HL-60/S4 (cell line): ENCODE data around the gene TMCC1.
"Not testable (repeated sequence)": the region's sequence is repeated elsewhere in the genome, so short reads cannot be mapped to it uniquely, and the experiment has no call there.

ENCODE experiments used
- in situ Hi-C: fragments of 300-500 bp; cut with MboI; formaldehyde crosslinking; loops from 2 replicates; pipeline ENCODE4 v1.14.3; 2022; ENCODE audit warnings: low sequenced_read_pairs

Gene TMCC1

GRCh38 chr3:129893581-129894070 is at the start of gene TMCC1:
Gene TMCC1, minus strand, starts transcription at chr3:129893711.
- in situ Hi-C loops = no loop called here

DNA sequence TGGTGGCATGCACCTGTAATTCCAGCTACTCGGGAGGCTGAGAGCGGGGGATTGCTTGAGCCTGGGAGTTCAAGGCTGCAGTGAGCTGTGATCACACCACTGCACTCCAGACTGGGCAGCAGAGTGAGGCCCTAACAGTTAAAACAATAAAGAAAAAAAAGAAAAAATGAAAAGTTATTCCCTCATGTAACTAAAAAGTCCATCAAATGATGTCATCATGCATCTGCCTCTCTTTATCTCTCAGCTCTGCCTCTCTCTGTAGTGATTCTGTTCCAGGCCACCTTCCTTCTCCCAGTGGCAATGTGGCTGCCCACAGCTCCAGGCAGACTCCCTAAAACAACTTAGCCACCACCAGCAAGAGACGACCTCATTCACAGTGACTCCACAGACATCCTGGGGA is 49.5 kb upstream of the TMCC1 start:
- in situ Hi-C loops = loop anchor here (5.0 to 25.0 kb wide), 3 partner anchors 59 to 456 kb away; no protein-coding TSS in a partner anchor

DNA sequence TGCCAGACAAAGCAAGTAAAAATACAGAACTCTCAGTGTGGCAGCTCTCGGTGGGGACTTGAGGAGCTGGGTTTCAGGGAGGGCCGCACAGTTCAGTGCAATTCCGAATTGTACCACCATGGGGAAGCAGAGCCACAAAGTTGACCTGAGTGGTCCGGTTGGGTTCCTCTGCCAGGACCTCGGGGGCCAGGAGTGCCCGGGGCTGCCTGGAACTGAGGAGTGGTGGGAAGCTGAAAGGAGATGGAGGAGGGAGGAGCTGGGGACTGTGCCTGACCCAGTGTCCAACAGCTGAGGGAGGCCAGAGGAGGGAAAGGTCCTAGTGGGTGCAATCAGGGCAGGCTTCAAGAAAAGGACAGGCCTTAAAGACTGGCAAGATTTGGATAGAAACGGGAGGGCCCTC is 48.8 kb upstream of the TMCC1 start:
- in situ Hi-C loops = loop anchor here (5.0 to 25.0 kb wide), 3 partner anchors 60 to 455 kb away; no protein-coding TSS in a partner anchor

- in situ Hi-C loops = loop anchor here (5.0 to 25.0 kb wide), 3 partner anchors 62 to 453 kb away; no protein-coding TSS in a partner anchor
Measured at GRCh38 chr3:129940086-129940485, 46.6 kb upstream of the TMCC1 start.

DNA sequence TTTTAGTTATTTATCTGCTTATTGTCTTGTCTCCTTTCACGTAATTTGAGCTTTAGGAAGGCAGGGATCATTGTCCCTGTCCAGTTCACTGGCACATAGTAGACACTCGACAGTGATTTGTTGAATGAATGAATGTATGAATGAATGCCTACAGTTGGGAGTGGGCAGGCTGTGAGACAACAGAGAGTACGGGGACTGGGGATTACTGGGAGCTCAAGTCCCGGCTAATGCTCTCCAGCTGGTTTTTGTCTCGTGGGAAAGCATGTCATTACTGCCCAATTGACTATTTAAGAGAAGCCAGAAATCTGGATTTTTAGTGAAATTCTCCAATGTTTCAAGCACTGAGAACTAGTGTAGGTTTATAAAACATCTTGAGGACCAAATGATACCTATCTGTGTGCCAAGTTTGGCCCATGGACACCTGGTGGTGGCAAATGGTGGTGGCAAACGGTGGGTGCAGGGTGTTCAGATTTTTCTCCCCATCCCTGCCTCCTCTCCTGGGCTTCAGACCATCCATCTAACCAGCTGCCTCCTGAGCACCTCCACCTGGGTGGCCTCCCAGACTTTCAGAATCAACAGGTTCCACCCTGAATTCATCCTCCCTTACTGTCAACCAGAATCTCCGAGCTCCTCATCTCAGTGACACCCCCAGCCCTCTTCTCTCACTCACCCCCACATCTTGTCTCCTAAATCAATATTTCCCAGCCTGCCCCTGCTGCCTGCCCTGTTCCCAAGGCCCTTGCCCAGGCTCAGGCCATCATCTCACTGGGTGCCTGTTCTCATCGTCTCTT is 44.8 kb upstream of the TMCC1 start:
- in situ Hi-C loops = loop anchor here (10.0 to 25.0 kb wide), 2 partner anchors 284 to 451 kb away; no protein-coding TSS in a partner anchor

GRCh38 chr3:129937717-129938116 is 44.2 kb upstream of the TMCC1 start:
- in situ Hi-C loops = loop anchor here (10.0 to 25.0 kb wide), 2 partner anchors 283 to 450 kb away; no protein-coding TSS in a partner anchor

GRCh38 chr3:129936757-129937156 is 43.2 kb upstream of the TMCC1 start:
- in situ Hi-C loops = loop anchor here (10.0 to 25.0 kb wide), 2 partner anchors 282 to 449 kb away; no protein-coding TSS in a partner anchor

GRCh38 chr3:129934234-129935123 is 41.0 kb upstream of the TMCC1 start:
- in situ Hi-C loops = loop anchor here (10.0 to 25.0 kb wide), 2 partner anchors 280 to 447 kb away; no protein-coding TSS in a partner anchor

GRCh38 chr3:129933471-129933870 is 40.0 kb upstream of the TMCC1 start:
- in situ Hi-C loops = loop anchor here (10.0 to 25.0 kb wide), 2 partner anchors 279 to 446 kb away; no protein-coding TSS in a partner anchor

- in situ Hi-C loops = loop anchor here (25.0 kb wide), 1 partner anchor 442 kb away; no protein-coding TSS in a partner anchor
Measured at GRCh38 chr3:129929383-129929782, 35.9 kb upstream of the TMCC1 start.

GRCh38 chr3:129927072-129927471 is 33.6 kb upstream of the TMCC1 start:
- in situ Hi-C loops = loop anchor here (25.0 kb wide), 1 partner anchor 440 kb away; no protein-coding TSS in a partner anchor

DNA sequence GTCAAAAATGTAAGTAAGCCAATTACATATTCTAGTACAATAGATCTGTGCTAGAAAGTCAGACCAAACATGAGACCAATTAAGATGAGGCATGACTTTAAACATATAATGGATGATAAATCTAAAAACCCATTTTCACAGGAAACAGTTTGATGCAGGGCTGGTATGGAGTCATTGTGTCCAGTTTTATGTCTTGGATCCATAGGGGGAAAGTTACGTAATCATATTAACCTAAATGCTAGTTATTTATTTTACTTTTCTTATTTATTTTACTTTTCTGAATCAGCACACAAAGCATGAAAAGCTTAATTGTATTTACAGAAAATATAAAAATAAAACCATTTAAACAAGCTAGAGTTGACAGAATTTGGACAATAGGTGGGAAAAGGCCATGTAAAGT is 26.3 kb upstream of the TMCC1 start:
- in situ Hi-C loops = no loop called here

DNA sequence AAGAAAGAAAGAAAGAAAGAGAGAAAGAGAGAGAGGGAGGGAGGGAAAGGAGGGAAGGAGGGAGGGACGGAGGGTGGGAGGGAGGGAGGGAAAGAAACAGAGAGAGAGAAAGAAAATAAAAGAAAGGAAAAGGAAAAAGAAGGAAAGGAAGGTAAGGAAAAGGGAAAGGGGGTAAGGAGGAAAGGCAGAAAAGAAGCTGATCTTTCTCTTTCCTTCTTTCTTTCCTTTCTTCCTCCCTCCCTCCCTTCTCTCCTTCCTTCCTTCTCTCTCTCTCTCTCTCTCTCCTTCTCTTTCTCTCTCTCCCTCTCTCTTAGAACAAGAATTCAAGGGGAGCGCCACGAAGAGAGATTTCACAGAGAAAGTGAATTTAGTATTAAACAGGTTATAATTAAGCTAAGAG is 25.8 kb upstream of the TMCC1 start:
- in situ Hi-C loops = no loop called here

GRCh38 chr3:129918461-129918860 is 24.9 kb upstream of the TMCC1 start:
- in situ Hi-C loops = no loop called here

DNA sequence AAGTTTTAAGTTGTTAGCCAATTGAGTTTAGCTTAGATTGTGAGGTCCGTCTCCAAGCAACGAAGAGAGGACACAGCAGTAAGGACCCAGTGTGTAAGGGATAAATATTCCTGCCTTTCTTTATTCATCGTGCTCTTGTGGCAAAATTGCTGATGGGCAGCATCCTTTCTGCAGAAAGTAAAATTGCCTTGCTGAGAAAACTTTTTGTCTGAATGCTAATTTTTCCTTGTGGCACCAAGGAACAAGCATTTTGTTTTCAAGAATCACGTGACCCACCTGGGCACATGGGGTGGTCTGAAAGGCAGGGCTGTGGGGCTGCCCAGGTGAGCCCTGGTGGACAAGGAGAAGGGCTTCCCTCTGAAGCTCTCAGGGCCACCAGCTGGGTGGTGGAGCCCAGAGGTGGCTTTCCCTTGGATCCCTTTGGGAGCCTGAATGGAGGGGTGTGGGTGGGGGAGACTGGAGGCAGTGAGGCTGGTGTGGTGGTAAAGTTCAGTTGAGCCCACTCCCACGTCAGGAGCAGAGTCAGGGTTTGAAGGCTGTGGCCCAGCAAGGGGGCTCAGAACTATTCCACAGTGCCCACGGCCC is 24.0 kb upstream of the TMCC1 start:
- in situ Hi-C loops = no loop called here

DNA sequence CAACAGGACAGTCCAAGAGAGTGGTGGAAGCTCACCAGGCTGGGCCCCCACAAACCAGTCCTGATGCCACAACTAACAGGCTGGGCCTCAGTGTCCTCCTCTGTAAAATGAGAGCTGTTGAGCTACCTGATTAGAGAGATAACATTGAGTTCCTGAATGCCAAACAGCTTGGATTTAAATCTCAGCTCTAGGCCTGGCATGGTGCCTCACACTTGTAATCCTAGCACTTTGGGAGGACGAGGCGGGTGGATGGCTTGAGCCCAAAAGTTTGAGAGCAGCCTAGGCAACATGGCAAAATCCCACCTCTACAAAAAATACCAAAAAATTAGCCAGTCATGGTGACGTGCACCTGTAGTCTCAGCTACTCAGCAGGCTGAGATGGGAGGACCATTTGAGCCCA is 20.1 kb upstream of the TMCC1 start:
- in situ Hi-C loops = no loop called here

GRCh38 chr3:129911261-129911861 is 17.9 kb upstream of the TMCC1 start:
- in situ Hi-C loops = no loop called here

- in situ Hi-C loops = not testable (repeated sequence)
Measured at GRCh38 chr3:129909235-129909634, 15.7 kb upstream of the TMCC1 start.

DNA sequence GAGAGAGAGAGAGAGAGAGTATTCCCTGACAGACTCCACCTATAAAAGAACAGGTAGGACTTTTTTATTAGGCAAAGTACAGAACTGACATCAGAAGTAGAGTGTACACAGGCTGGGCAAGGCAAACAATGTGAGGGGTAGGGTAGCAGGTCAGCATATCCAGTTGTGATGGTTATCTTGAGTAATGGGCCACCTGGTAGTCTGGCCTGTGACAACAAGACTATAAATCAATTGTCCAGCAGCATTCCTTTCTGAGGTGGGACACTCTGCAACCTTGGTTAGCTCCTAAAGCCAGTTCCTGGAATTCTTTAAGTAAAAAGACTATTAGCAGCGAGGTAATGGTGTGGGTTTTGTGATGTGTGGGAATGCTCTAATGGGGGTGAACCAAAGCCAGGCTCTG is 14.9 kb upstream of the TMCC1 start:
- in situ Hi-C loops = no loop called here

DNA sequence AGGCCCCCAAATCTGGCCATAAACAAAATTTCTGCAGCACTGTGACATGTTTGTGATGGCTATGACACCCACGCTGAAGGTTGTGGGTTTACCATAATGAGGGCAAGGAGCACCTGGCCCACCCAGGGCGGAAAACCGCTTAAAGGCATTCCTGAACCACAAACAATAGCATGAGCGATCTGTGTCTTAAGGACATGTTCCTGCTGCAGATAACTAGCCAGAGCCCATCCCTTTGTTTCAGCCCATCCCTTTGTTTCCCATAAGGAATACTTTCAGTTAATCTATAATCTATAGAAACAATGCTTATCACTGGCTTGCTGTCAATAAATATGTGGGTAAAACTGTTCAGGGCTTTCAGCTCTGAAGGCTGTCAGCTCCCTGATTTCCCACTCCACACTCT is 7.8 kb upstream of the TMCC1 start:
- in situ Hi-C loops = not testable (repeated sequence)
